GM10847 (cell line): Measurements from ENCODE around the gene IL12RB2.

Experiments used
- POLR2A ChIP-seq: IDR thresholded peaks from 2 replicates; pipeline ENCODE4 v1.6.1; 2011; ENCODE audit not compliant: insufficient read length; ENCODE audit errors: extremely low read depth

Gene IL12RB2

GRCh38 chr1:67299296-67299695 lies 8.4 kb upstream of the IL12RB2 start:
- no peak for TF ChIP-seq POLR2A

- no peak for TF ChIP-seq POLR2A
Measured at GRCh38 chr1:67300561-67300960, 7.1 kb upstream of the IL12RB2 start.

- no peak for TF ChIP-seq POLR2A
Measured at GRCh38 chr1:67304023-67304422, 3.6 kb upstream of the IL12RB2 start.

- TF ChIP-seq POLR2A, result no peak
Measured at GRCh38 chr1:67306547-67306946, 1.1 kb upstream of the IL12RB2 start.

- no peak for TF ChIP-seq POLR2A
Measured at GRCh38 chr1:67308136-67308535, 463 bp downstream of the IL12RB2 start.

- no peak for TF ChIP-seq POLR2A
Measured at GRCh38 chr1:67312615-67313014, 4.9 kb downstream of the IL12RB2 start.

- TF ChIP-seq POLR2A, result no peak
Measured at GRCh38 chr1:67313934-67314671, 6.4 kb downstream of the IL12RB2 start.

GRCh38 chr1:67314696-67315095 lies 7.0 kb downstream of the IL12RB2 start:
- no peak for TF ChIP-seq POLR2A

- TF ChIP-seq POLR2A, result no peak
Measured at GRCh38 chr1:67316180-67316902, 8.7 kb downstream of the IL12RB2 start.

GRCh38 chr1:67316918-67317317 lies 9.2 kb downstream of the IL12RB2 start:
- no peak for TF ChIP-seq POLR2A

GRCh38 chr1:67317803-67318202 lies 10.1 kb downstream of the IL12RB2 start:
- no peak for TF ChIP-seq POLR2A

- no peak for TF ChIP-seq POLR2A
Measured at GRCh38 chr1:67322442-67322841, 14.8 kb downstream of the IL12RB2 start.

GRCh38 chr1:67323087-67323486 lies 15.4 kb downstream of the IL12RB2 start:
- no peak for TF ChIP-seq POLR2A

GRCh38 chr1:67324068-67324467 lies 16.4 kb downstream of the IL12RB2 start:
- TF ChIP-seq POLR2A, result no peak

GRCh38 chr1:67327864-67328466 lies 20.3 kb downstream of the IL12RB2 start:
- TF ChIP-seq POLR2A, result no peak

- no peak for TF ChIP-seq POLR2A
Measured at GRCh38 chr1:67332653-67333529, 25.2 kb downstream of the IL12RB2 start.

- TF ChIP-seq POLR2A, result no peak
Measured at GRCh38 chr1:67333603-67334002, 25.9 kb downstream of the IL12RB2 start.
